A549 (cell line): ENCODE measurements around the gene ABHD1. TPM values are rescaled to one million over a fixed set of nuclear protein-coding genes. Genes with fewer than 3 reads are reported as not detected.

Experiments
- ATAC-seq, 2 experiments: fragments of 200-7000 bp in 1 of 2; fragments of >200 bp in 1 of 2; cut with Nextera tagmentation in 1 of 2; cut with Tn5 transposase in 1 of 2; 3 replicates each; pipeline versions ENCODE4 v1.8.0 to v1.9.1; 2018 to 2020; ENCODE audit warnings: mild to moderate bottlenecking in 1 of 2, moderate library complexity in 1 of 2
- CTCF ChIA-PET: fragments of 300-600 bp; sonication (Branson Sonifier 250); formaldehyde crosslinking; extraction: SDS; loops from one replicate; lab custom pipeline; 2021; ENCODE audit warnings: antibody characterized with exemption, inconsistent platforms; lab: Yijun Ruan, JAX
- POLR2A ChIA-PET: fragments of 350-600 bp; formaldehyde crosslinking; extraction: SDS; loops from one replicate; lab custom pipeline; 2021; ENCODE audit warnings: antibody characterized with exemption, inconsistent platforms; lab: Yijun Ruan, JAX
- DNase-seq, 2 experiments: peaks; one replicate each; pipeline versions ENCODE4 v3.0.0 to v3.0.0-alpha.2; 2011 to 2016; ENCODE audit warnings: low read depth in 1 of 2, low spot score in 1 of 2
- FAIRE-seq: peaks from 2 replicates; lab custom pipeline; 2011; peaks lifted over from hg19 to GRCh38; lab: Jason Lieb, UNC
- H3K27ac ChIP-seq, 2 experiments: fragments of >200 bp; sonication (Bioruptor Twin); formaldehyde crosslinking; 3 replicates each; pipeline ENCODE4 v1.5.1; 2016 to 2017
- H3K4me1 ChIP-seq: fragments of >200 bp; sonication (Bioruptor Twin); formaldehyde crosslinking; 3 replicates; pipeline ENCODE4 v1.6.1; 2016
- H3K4me2 ChIP-seq: fragments of >200 bp; sonication (Bioruptor Twin); formaldehyde crosslinking; 3 replicates; pipeline ENCODE4 v1.6.1; 2016
- H3K4me3 ChIP-seq: fragments of >200 bp; sonication (Bioruptor Twin); formaldehyde crosslinking; 3 replicates; pipeline ENCODE4 v1.5.1; 2016
- H3K9me3 ChIP-seq: fragments of >200 bp; sonication (Bioruptor Twin); formaldehyde crosslinking; 3 replicates; pipeline ENCODE4 v1.6.1; 2016
- CBX2 ChIP-seq: fragments of 200-600 bp; sonication (generic); IDR thresholded peaks from 2 replicates; pipeline ENCODE4 v1.6.1; 2016; ENCODE audit warnings: low read depth, mild to moderate bottlenecking, borderline replicate concordance
- CBX8 ChIP-seq: fragments of 200-600 bp; sonication (generic); IDR thresholded peaks from 2 replicates; pipeline ENCODE4 v1.6.1; 2016
- CHD2 ChIP-seq: fragments of 150-350 bp; IDR thresholded peaks from 2 replicates; pipeline ENCODE4 v1.6.1; 2014; ENCODE audit warnings: low read length; ENCODE audit not compliant: partially characterized antibody
- CHD4 ChIP-seq: fragments of 200-600 bp; sonication (generic); IDR thresholded peaks from 2 replicates; pipeline ENCODE4 v1.6.1; 2016; ENCODE audit warnings: antibody characterized with exemption, mild to moderate bottlenecking, borderline replicate concordance
- ELK1 ChIP-seq: fragments of 150-350 bp; IDR thresholded peaks from 2 replicates; pipeline ENCODE4 v1.6.1; 2014; ENCODE audit warnings: low read depth, mild to moderate bottlenecking, low read length
- EP300 ChIP-seq, 2 experiments: fragments of >200 bp; sonication (Bioruptor Twin); formaldehyde crosslinking; IDR thresholded peaks; 2 replicates in 1 of 2; 3 replicates in 1 of 2; pipeline ENCODE4 v1.6.1; 2016 to 2017
- ESRRA ChIP-seq: fragments of 150-350 bp; IDR thresholded peaks from 2 replicates; pipeline ENCODE4 v1.6.1; 2014; ENCODE audit warnings: mild to moderate bottlenecking, low read length, borderline replicate concordance
- FOSB ChIP-seq: fragments of 250-450 bp; sonication (Bioruptor Pico); IDR thresholded peaks from 2 replicates; pipeline ENCODE4 v1.5.0; 2020; ENCODE audit warnings: mild to moderate bottlenecking, moderate library complexity
- GATA3 ChIP-seq: IDR thresholded peaks from 2 replicates; pipeline ENCODE4 v1.6.1; 2012; ENCODE audit warnings: borderline replicate concordance
- HES2 ChIP-seq: fragments of >200 bp; sonication (Bioruptor Twin); formaldehyde crosslinking; IDR thresholded peaks from 2 replicates; pipeline ENCODE4 v1.6.1; 2016
- HEYL ChIP-seq: fragments of 250-450 bp; sonication (Bioruptor Pico); IDR thresholded peaks from 2 replicates; pipeline ENCODE4 v1.8.0; 2021; ENCODE audit warnings: mild to moderate bottlenecking, moderate library complexity
- HOXA7 ChIP-seq: fragments of 250-450 bp; sonication (Bioruptor Pico); IDR thresholded peaks from 2 replicates; pipeline ENCODE4 v1.5.0; 2020; ENCODE audit warnings: mild to moderate bottlenecking, moderate library complexity
- HOXB13 ChIP-seq: fragments of 250-450 bp; sonication (Bioruptor Pico); IDR thresholded peaks from 2 replicates; pipeline ENCODE4 v1.5.0; 2020; ENCODE audit warnings: low read depth, mild to moderate bottlenecking, moderate library complexity
- HOXB5 ChIP-seq: fragments of 250-450 bp; sonication (Bioruptor Pico); IDR thresholded peaks from 2 replicates; pipeline ENCODE4 v1.5.0; 2020; ENCODE audit warnings: mild to moderate bottlenecking, moderate library complexity
- KDM1A ChIP-seq: fragments of 200-600 bp; sonication (generic); IDR thresholded peaks from 2 replicates; pipeline ENCODE4 v1.6.1; 2016; ENCODE audit warnings: low read depth, mild to moderate bottlenecking
- KDM5A ChIP-seq: fragments of 200-600 bp; sonication (generic); IDR thresholded peaks from 2 replicates; pipeline ENCODE4 v1.6.1; 2016; ENCODE audit warnings: antibody characterized with exemption, mild to moderate bottlenecking
- MAFK ChIP-seq: fragments of 450-650 bp; IDR thresholded peaks from 2 replicates; pipeline ENCODE4 v1.6.1; 2014; ENCODE audit not compliant: partially characterized antibody
- PBX3 ChIP-seq: IDR thresholded peaks from 2 replicates; pipeline ENCODE4 v1.6.1; 2012
- PHF8 ChIP-seq: fragments of 200-600 bp; sonication (generic); IDR thresholded peaks from 2 replicates; pipeline ENCODE4 v1.6.1; 2016; ENCODE audit warnings: low read depth, mild to moderate bottlenecking, antibody characterized with exemption, moderate library complexity, borderline replicate concordance
- RARB ChIP-seq: fragments of 250-450 bp; sonication (Bioruptor Pico); IDR thresholded peaks from 2 replicates; pipeline ENCODE4 v1.8.0; 2021; ENCODE audit warnings: mild to moderate bottlenecking, moderate library complexity
- SMC3 ChIP-seq: fragments of >200 bp; sonication (Bioruptor Twin); formaldehyde crosslinking; IDR thresholded peaks from 3 replicates; pipeline ENCODE4 v1.6.1; 2018; ENCODE audit warnings: inconsistent platforms
- SREBF2 ChIP-seq: fragments of 450-650 bp; IDR thresholded peaks from 2 replicates; pipeline ENCODE4 v1.6.1; 2014; ENCODE audit warnings: mild to moderate bottlenecking, moderate library complexity
- ZNF302 ChIP-seq: fragments of 250-450 bp; sonication (Bioruptor Pico); IDR thresholded peaks from 2 replicates; pipeline ENCODE4 v1.9.0; 2021; ENCODE audit warnings: inconsistent platforms, mild to moderate bottlenecking, moderate library complexity
- WGBS: methylation state at CpG from one replicate; pipeline ENCODE4 v1.1.6; 2017; ENCODE audit errors: missing lambda C conversion rate; 5-methylcytosine and 5-hydroxymethylcytosine counted together
- polyA plus RNA-seq, 4 experiments: library from polyadenylated mRNA; depleted of rRNA in 3 of 4; stranded (reverse); fragments of >200 nt; fragmentation: RNase III in 1 of 4; extraction: RNeasy Plus Mini Kit Qiagen cat#74134 plus additional on column Dnase treatment in 1 of 4; gene quantifications; 2 replicates in 3 of 4; 3 replicates in 1 of 4; pipeline ENCODE4 v1.2.3, GENCODE V29; 2011 to 2017
- TF ChIP-seq, protein P1 (sequence below): fragments of >200 bp; sonication (Bioruptor Twin); formaldehyde crosslinking; IDR thresholded peaks from 3 replicates; pipeline ENCODE4 v1.5.1; 2016

Gene ABHD1
- polyA plus RNA-seq, 2 of the 4 experiments (the other 2 are of a cell fraction): 0.96 to 1.9 TPM

- WGBS: 74% methylated on average over 10 of the region's 10 CpGs
- no peak for TF ChIP-seq CBX8
- TF ChIP-seq CBX2: no peak
- TF ChIP-seq MAFK: peak; percentile 43
- no peak for TF ChIP-seq SMC3
- TF ChIP-seq CHD4: no peak
- no peak for TF ChIP-seq ZNF302 (CRISPR knock-in tag)
- no peak for TF ChIP-seq FOSB (CRISPR knock-in tag)
- TF ChIP-seq EP300 (IDR thresholded peaks at IDR 0.05): no peak
- TF ChIP-seq, all 56 proteins: peak for 1
- FAIRE-seq: no peak
- DNase-seq: no peak
- no peak for ATAC-seq
- no peak overlapping the region for H3K4me2 ChIP-seq
- peaks cover 20% of the 10 kb centered on the region for H3K4me1 ChIP-seq
- ChIA-PET POLR2A (no interaction called here), CTCF (interaction anchor here (0.6 to 15.3 kb wide), 13 partner anchors 6 to 209 kb away, joined by 3 to 197 read pairs (median 6); partner anchors contain the start of genes EMILIN1, KHK and TRIM54)
- H3K4me3 ChIP-seq: no peak overlapping the region
- H3K27ac ChIP-seq: no peak overlapping the region
- no peaks in the 10 kb centered on the region for H3K9me3 ChIP-seq
Observed at GRCh38 chr2:27092696-27093429, 30.8 kb upstream of the ABHD1 start.

DNA sequence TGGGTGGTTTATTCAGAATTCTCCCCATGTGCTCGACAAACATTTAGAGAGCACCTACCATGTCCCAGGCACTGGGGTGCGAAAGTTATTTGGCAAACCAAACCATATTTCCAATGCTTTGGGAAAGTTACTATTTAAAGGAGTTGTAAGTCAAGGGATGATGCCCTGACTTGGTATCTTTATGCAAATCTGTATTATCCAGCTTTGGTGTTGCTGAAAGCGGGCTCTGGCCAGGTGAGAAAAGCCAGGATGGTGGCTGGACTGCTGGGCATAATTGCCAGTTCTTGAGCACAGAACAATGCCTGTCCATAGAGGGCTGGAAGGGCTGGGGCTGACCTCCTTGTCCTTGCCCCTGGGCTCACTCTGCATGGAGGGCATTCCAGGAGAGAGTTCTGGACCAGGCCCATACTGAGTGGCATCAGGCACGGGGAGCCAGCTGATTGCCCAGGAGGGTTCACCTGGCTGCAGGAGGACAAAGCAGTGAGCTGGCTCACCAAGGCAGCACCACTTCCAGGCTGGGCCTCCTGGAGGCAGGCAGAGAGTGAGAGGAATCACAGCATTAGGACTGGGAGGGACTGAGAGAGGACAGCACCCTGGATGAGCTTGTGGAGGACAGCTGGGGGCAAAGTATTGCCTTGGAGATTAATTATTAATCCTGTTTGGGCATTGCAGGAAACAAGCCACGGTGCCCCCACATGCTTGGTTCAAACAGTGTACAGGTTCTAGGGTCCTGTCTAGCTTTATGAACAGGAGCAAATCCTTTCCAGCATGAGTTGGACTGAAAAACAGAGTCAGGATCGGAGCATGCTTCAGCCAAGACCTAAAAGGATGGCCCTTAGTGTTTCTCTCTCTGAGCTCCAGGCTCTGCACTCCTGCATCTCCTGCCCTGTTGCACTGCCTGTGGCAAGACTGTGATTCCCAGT lies 29.9 kb upstream of the ABHD1 start:
- 67% methylated on average over 6 of the region's 6 CpGs for WGBS
- POLR2A ChIA-PET: no interaction called here
- Histone ChIP-seq H3K4me3 (no peak overlapping the region), H3K4me1 (peaks cover 20% of the 10 kb centered on the region), H3K9me3 (no peaks in the 10 kb centered on the region), H3K27ac (peak overlapping the region in 1 of 2 experiments; percentile 8; a peak in 2 of 6 replicates), H3K4me2 (peak overlapping the region; percentile 20)
- CTCF ChIA-PET: interaction anchor here (0.8 to 12.0 kb wide), 13 partner anchors 8 to 208 kb away, joined by 3 to 197 read pairs (median 4); partner anchors contain the start of genes EMILIN1, KHK, PRR30 and TRIM54
- no peak for DNase-seq
- FAIRE-seq: no peak
- TF ChIP-seq HOXB5 (CRISPR knock-in tag) (no peak), CHD2 (no peak), KDM1A (no peak), KDM5A (no peak), RARB (CRISPR knock-in tag) (no peak), HOXA7 (CRISPR knock-in tag) (no peak), HEYL (CRISPR knock-in tag) (no peak), ESRRA (no peak)
- peak; percentile 19 to 31; a peak in 3 of 6 replicates for ATAC-seq

- FAIRE-seq: no peak
Observed at GRCh38 chr2:27094353-27094984, 29.1 kb upstream of the ABHD1 start.

More at GRCh38 chr2:27094353-27094984, 29.1 kb upstream of the ABHD1 start:
- ChIA-PET CTCF (interaction anchor here (0.7 to 12.0 kb wide), 13 partner anchors 8 to 207 kb away, joined by 3 to 197 read pairs (median 4); partner anchors contain the start of genes AGBL5, EMILIN1, KHK and PRR30), POLR2A (no interaction called here)
- Histone ChIP-seq H3K9me3 (no peaks in the 10 kb centered on the region), H3K27ac (peak overlapping the region in 1 of 2 experiments; percentile 8; a peak in 1 of 6 replicates), H3K4me2 (no peak overlapping the region), H3K4me1 (peaks cover 20% of the 10 kb centered on the region), H3K4me3 (no peak overlapping the region)
- no peak for TF ChIP-seq CHD4
- no peak for TF ChIP-seq CBX2
- no peak for TF ChIP-seq SREBF2
- TF ChIP-seq HOXB5 (CRISPR knock-in tag): no peak
- TF ChIP-seq PHF8: no peak
- TF ChIP-seq HES2: no peak
- no peak for TF ChIP-seq PBX3
- no peak for TF ChIP-seq EP300 (IDR thresholded peaks at IDR 0.05)
- TF ChIP-seq ELK1: no peak
- no peak for TF ChIP-seq GATA3
- TF ChIP-seq HOXB13 (CRISPR knock-in tag): no peak
- TF ChIP-seq, protein P1, sequence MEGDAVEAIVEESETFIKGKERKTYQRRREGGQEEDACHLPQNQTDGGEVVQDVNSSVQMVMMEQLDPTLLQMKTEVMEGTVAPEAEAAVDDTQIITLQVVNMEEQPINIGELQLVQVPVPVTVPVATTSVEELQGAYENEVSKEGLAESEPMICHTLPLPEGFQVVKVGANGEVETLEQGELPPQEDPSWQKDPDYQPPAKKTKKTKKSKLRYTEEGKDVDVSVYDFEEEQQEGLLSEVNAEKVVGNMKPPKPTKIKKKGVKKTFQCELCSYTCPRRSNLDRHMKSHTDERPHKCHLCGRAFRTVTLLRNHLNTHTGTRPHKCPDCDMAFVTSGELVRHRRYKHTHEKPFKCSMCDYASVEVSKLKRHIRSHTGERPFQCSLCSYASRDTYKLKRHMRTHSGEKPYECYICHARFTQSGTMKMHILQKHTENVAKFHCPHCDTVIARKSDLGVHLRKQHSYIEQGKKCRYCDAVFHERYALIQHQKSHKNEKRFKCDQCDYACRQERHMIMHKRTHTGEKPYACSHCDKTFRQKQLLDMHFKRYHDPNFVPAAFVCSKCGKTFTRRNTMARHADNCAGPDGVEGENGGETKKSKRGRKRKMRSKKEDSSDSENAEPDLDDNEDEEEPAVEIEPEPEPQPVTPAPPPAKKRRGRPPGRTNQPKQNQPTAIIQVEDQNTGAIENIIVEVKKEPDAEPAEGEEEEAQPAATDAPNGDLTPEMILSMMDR: no peak
- DNase-seq: no peak
- ATAC-seq: no peak
- WGBS: 93% methylated on average over 24 of the region's 24 CpGs
